Activated B cell treated with CpG ODN at 0.5 μM for 24 hours (primary cell): Measurements from ENCODE around the gene HIGD2A. TPM values are rescaled to one million over a fixed set of nuclear protein-coding genes. Genes with fewer than 3 reads are reported as not detected.
A peak's percentile ranks its signal among the peaks of the same experiment; 100 is the strongest.

ENCODE experiments used
- ATAC-seq: fragments of 200-7000 bp; cut with Tn5 transposase; one replicate; pipeline ENCODE4 v1.10.0; 2021; ENCODE audit warnings: low read depth, mild to moderate bottlenecking, moderate library complexity
- CTCF ChIA-PET: fragments of 350-600 bp; sonication (Branson Sonifier 250); formaldehyde crosslinking; loops from one replicate; lab custom pipeline; 2021; ENCODE audit warnings: antibody characterized with exemption; lab: Charles Lee
- POLR2A ChIA-PET: fragments of 350-600 bp; sonication (Branson Sonifier 250); formaldehyde crosslinking; loops from one replicate; lab custom pipeline; 2021; ENCODE audit warnings: antibody characterized with exemption; lab: Charles Lee
- DNase-seq: peaks from one replicate; pipeline ENCODE4 v3.0.0; 2022
- H3K27ac Mint-ChIP-seq: one replicate; pipeline ENCODE4 v1.8.0; 2020; ENCODE audit warnings: mixed read lengths
- H3K27me3 Mint-ChIP-seq: one replicate; pipeline ENCODE4 v1.8.0; 2021; ENCODE audit warnings: mixed read lengths
- H3K36me3 Mint-ChIP-seq: one replicate; pipeline ENCODE4 v1.8.0; 2021; ENCODE audit warnings: low read depth, mixed read lengths
- H3K4me1 Mint-ChIP-seq: one replicate; pipeline ENCODE4 v1.8.0; 2021; ENCODE audit warnings: mixed read lengths
- H3K4me3 Mint-ChIP-seq: one replicate; pipeline ENCODE4 v1.8.0; 2020; ENCODE audit warnings: mild to moderate bottlenecking, mixed read lengths
- H3K9me3 Mint-ChIP-seq: one replicate; pipeline ENCODE4 v1.8.0; 2020; ENCODE audit warnings: mixed read lengths
- intact Hi-C: fragments of 100-400 bp; cut with micrococcal nuclease; formaldehyde crosslinking; loops from one replicate; pipeline ENCODE4 v1.15.1; 2024
- total RNA-seq: library from RNA; stranded (reverse); gene quantifications from 2 replicates; pipeline ENCODE4 v1.2.3, GENCODE V29; 2022
- TF ChIP-seq, protein P1 (sequence below): fragments of 200-600 bp; IDR thresholded peaks from one replicate; pipeline ENCODE4 v1.8.0; 2022; ENCODE audit warnings: antibody characterized with exemption, mild to moderate bottlenecking

HIGD2A gene
- total RNA-seq, 1 donor from 2014 or later = 116 TPM

DNA sequence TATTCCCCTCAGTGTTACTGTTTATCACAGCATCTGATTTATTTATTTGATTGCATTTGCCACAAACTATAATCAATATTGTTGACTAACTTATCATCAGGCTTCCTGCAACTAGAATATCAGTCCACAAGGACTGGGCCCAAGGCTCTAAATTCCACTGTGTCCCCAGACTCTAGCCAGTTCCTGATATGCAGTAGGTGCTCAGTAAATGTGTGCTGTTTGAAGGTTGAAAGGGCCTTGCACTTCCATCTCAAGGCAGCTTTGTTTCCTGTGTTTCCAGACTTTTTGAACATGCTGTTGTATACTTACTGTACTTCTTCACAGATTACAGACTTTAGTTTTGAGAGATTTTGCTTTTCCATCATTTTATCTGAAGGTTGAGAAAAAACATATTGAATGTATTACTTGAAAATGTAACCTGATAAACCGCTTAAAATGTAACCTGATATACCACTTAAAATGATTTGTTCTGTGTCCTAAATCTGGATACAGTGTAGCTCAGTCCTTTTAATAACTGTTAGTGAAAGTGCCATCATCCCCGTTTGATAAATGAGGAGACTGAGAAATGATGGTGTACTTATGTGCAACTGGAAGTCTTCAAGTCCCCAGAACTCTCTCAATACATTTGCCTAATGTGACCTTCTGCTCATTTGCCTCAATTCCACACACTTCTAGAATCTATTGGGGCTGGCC lies 45.6 kb upstream of the HIGD2A start:
- Mint-ChIP-seq H3K9me3 (no peaks in the 10 kb centered on the region), H3K27me3 (no peaks in the 10 kb centered on the region), H3K36me3 (peaks cover 74% of the 10 kb centered on the region), H3K27ac (no peak overlapping the region), H3K4me3 (no peak overlapping the region), H3K4me1 (no peaks in the 10 kb centered on the region)
- POLR2A ChIA-PET = no interaction called here
- CTCF ChIA-PET = interaction anchor here (1.2 kb wide), 1 partner anchor 13 kb away, joined by 3 read pairs; no protein-coding TSS in a partner anchor
- DNase-seq = no peak
- ATAC-seq = no peak
- intact Hi-C loops = no loop called here
- TF ChIP-seq, protein P1, sequence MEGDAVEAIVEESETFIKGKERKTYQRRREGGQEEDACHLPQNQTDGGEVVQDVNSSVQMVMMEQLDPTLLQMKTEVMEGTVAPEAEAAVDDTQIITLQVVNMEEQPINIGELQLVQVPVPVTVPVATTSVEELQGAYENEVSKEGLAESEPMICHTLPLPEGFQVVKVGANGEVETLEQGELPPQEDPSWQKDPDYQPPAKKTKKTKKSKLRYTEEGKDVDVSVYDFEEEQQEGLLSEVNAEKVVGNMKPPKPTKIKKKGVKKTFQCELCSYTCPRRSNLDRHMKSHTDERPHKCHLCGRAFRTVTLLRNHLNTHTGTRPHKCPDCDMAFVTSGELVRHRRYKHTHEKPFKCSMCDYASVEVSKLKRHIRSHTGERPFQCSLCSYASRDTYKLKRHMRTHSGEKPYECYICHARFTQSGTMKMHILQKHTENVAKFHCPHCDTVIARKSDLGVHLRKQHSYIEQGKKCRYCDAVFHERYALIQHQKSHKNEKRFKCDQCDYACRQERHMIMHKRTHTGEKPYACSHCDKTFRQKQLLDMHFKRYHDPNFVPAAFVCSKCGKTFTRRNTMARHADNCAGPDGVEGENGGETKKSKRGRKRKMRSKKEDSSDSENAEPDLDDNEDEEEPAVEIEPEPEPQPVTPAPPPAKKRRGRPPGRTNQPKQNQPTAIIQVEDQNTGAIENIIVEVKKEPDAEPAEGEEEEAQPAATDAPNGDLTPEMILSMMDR = no peak

DNA sequence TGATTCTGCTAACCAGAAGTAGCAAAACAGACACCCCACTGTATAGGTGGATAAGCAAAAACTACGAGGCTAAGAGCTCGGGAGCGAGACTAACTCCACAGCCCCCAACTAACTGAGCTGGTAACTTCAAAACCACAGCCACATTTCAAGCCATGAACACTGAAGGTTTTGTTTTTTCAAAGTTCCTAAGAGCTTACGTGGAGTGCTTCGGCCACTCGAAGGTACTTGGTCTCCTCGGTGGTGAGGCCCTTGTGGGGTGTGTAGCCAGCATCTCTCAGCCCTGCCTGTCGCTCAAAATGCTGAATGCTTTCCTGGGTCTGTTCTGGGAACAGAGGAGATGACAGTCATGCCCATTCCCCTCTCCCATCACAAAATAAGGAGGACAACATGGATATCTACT lies 38.1 kb upstream of the HIGD2A start:
- TF ChIP-seq, protein P1 = no peak
- ATAC-seq = no peak
- H3K27ac Mint-ChIP-seq = no peak overlapping the region
- H3K4me1 Mint-ChIP-seq = peaks cover 14% of the 10 kb centered on the region
- no peaks in the 10 kb centered on the region for H3K9me3 Mint-ChIP-seq
- H3K4me3 Mint-ChIP-seq = no peak overlapping the region
- intact Hi-C loops = no loop called here
- ChIA-PET CTCF (no interaction called here), POLR2A (no interaction called here)
- no peak for DNase-seq
- peaks cover 94% of the 10 kb centered on the region for H3K36me3 Mint-ChIP-seq
- no peaks in the 10 kb centered on the region for H3K27me3 Mint-ChIP-seq

DNA sequence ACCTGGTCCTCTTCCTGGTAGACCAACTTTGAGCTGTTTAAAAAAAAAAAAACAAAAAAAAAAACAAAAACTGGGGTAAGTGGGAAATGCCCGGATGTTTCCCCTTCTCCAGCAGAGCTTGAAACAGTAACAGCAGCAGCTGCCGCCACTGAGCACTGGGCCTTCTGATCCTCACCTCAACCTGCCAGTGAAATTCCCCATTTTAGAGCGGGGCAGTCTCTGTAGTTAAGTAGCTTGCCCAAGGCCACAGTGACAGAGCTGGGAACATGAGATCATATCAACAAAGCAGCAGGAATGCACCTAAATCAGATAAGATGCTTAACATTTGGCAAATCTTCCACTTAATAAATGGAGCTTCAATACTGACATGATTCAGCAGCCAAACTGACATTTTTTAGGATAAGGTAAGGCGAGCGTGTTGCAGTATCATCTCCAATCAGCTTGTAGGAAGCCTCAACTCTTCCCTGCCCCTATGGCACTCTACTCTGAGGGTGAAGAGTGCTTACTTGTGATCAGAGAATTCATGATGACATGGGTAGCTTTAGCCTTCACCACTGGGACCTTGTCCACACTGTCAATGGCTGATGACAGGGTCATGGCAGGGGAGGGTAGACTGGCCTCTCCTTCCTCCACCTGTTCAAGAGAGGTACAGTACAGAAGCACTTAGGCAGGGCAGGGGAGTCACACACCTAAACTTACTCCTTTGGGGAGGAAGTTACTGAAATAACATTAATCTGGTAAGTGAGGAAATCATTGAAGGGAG lies 36.3 kb upstream of the HIGD2A start:
- TF ChIP-seq, protein P1 = no peak

DNA sequence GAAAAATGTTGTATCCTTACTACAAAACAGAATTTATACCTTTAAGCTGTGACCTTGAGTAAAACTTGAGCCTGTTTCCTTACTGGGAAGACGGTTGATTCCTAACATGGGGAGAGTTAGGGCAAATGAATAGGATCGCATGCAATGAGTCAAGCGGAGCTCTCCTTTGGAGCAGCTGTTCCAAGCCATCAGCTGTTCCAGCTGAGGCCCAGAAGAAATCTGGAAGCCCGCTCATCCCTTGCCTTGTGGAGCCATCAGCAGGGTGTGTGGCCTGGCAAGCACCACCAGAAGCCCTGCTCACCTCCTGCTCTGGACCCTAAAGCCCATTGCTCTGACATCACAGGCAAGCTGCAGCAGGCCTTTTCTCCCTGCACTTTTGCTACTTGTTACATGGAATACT lies 35.0 kb upstream of the HIGD2A start:
- Mint-ChIP-seq H3K27me3 (no peaks in the 10 kb centered on the region), H3K4me3 (no peak overlapping the region), H3K4me1 (peaks cover 17% of the 10 kb centered on the region), H3K27ac (no peak overlapping the region), H3K36me3 (peaks cover 94% of the 10 kb centered on the region), H3K9me3 (no peaks in the 10 kb centered on the region)
- TF ChIP-seq, protein P1 = no peak
- ATAC-seq (no peak), DNase-seq (no peak)
- CTCF ChIA-PET = no interaction called here
- POLR2A ChIA-PET = interaction anchor here (2.5 kb wide), 1 partner anchor 8 kb away, joined by 20 read pairs; the partner anchor contains the start of gene KIAA1191
- intact Hi-C loops = no loop called here

More for the DNA sequence above, 36.3 kb upstream of the HIGD2A start:
- ChIA-PET POLR2A (interaction anchor here (2.5 kb wide), 1 partner anchor 9 kb away, joined by 20 read pairs; the partner anchor contains the start of gene KIAA1191), CTCF (no interaction called here)
- intact Hi-C loops = no loop called here
- ATAC-seq (peak; percentile 60), DNase-seq (no peak)
- no peaks in the 10 kb centered on the region for H3K27me3 Mint-ChIP-seq
- H3K36me3 Mint-ChIP-seq = peaks cover 94% of the 10 kb centered on the region
- H3K4me3 Mint-ChIP-seq = no peak overlapping the region
- H3K9me3 Mint-ChIP-seq = no peaks in the 10 kb centered on the region
- peak overlapping the region; percentile 61 for H3K27ac Mint-ChIP-seq
- H3K4me1 Mint-ChIP-seq = peaks cover 14% of the 10 kb centered on the region
